OCI-LY3 (cell line): Measurements from ENCODE around the gene SLC2A6.

Experiments used
- H2AFZ ChIP-seq: fragments of 200-600, 300-600 bp; shearing (Covaris generic); 2 replicates; pipeline ENCODE4 v1.6.0; 2014; ENCODE audit warnings: antibody characterized with exemption, low read depth, low read length
- H3K27ac ChIP-seq: fragments of 200-600, 300-600 bp; sonication (generic); 2 replicates; pipeline ENCODE4 v1.5.1; 2014; ENCODE audit warnings: mild to moderate bottlenecking, low read length, moderate library complexity, mixed read lengths
- H3K27me3 ChIP-seq: fragments of 200-600, 300-600 bp; sonication (generic); 2 replicates; pipeline ENCODE4 v1.6.1; 2014; ENCODE audit warnings: low read depth, low read length, mixed read lengths
- H3K36me3 ChIP-seq: fragments of 200-600, 300-600 bp; sonication (generic); replicated peaks from 2 replicates; pipeline ENCODE3; 2014; ENCODE audit warnings: low read depth, low read length, mixed read lengths
- H3K4me1 ChIP-seq: fragments of 300-600, 200-600 bp; sonication (generic); 2 replicates; pipeline ENCODE4 v1.6.1; 2014; ENCODE audit warnings: low read length, mixed read lengths
- H3K4me2 ChIP-seq: fragments of 200-600, 300-600 bp; sonication (generic); 2 replicates; pipeline ENCODE4 v1.6.1; 2014; ENCODE audit warnings: low read length, mixed read lengths
- H3K4me3 ChIP-seq: fragments of 300-600, 200-600 bp; sonication (generic); 2 replicates; pipeline ENCODE4 v1.5.1; 2014; ENCODE audit warnings: antibody characterized with exemption, mild to moderate bottlenecking, low read length, moderate library complexity
- H3K79me2 ChIP-seq: fragments of 300-600, 200-600 bp; shearing (Covaris generic); 2 replicates; pipeline ENCODE4 v1.6.1; 2014; ENCODE audit warnings: mild to moderate bottlenecking, low read length, mixed read lengths
- H3K9ac ChIP-seq: fragments of 300-600, 200-600 bp; shearing (Covaris generic); 2 replicates; pipeline ENCODE4 v1.6.0; 2014; ENCODE audit warnings: mild to moderate bottlenecking, low read length, moderate library complexity
- H3K9me3 ChIP-seq: fragments of 200-600, 300-600 bp; shearing (Covaris generic); 2 replicates; pipeline ENCODE4 v1.6.1; 2014; ENCODE audit warnings: low read length, mixed read lengths; ENCODE audit not compliant: insufficient read depth
- H4K20me1 ChIP-seq: fragments of 200-600, 300-600 bp; sonication (generic); 2 replicates; pipeline ENCODE4 v1.6.1; 2016; ENCODE audit warnings: low read length, mixed read lengths; ENCODE audit not compliant: insufficient read depth
- CTCF ChIP-seq: fragments of 200-600, 300-600 bp; sonication (generic); IDR thresholded peaks from 2 replicates; pipeline ENCODE4 v1.5.1; 2014; ENCODE audit warnings: antibody characterized with exemption, low read length, low read depth
- EZH2phosphoT487 ChIP-seq: fragments of 200-600 bp; shearing (Covaris generic); IDR thresholded peaks from 2 replicates; pipeline ENCODE4 v1.6.1; 2018; ENCODE audit warnings: antibody characterized with exemption, mixed run types, low read depth

The SLC2A6 gene

GRCh38 chr9:133437753-133438531 lies 41.0 kb downstream of the SLC2A6 start:
- peak overlapping the region; percentile 65 for H3K4me2 ChIP-seq
- TF ChIP-seq EZH2phosphoT487 (no peak), CTCF (peak; percentile 54)

GRCh38 chr9:133436681-133437080 lies 42.2 kb downstream of the SLC2A6 start:
- Histone ChIP-seq H3K79me2 (no peaks in the 10 kb centered on the region), H3K4me2 (no peak overlapping the region), H3K27me3 (no peaks in the 10 kb centered on the region), H3K9me3 (no peaks in the 10 kb centered on the region), H3K27ac (no peak overlapping the region), H4K20me1 (no peaks in the 10 kb centered on the region), H3K36me3 (no peaks in the 10 kb centered on the region), H3K4me3 (no peak overlapping the region), H3K4me1 (peaks cover 8% of the 10 kb centered on the region; the same call in 1 of the 2 replicates), H3K9ac (no peak overlapping the region), H2AFZ (no peak overlapping the region)
- no peak for TF ChIP-seq EZH2phosphoT487
- TF ChIP-seq CTCF: no peak

More at GRCh38 chr9:133437753-133438531, 41.0 kb downstream of the SLC2A6 start:
- no peak overlapping the region for H3K27ac ChIP-seq
- H3K9me3 ChIP-seq: no peaks in the 10 kb centered on the region
- no peaks in the 10 kb centered on the region for H3K27me3 ChIP-seq
- H2AFZ ChIP-seq: no peak overlapping the region
- H3K9ac ChIP-seq: no peak overlapping the region
- 0 out of 2 replicates have a peak overlapping the region, but pooled peaks have one; percentile 40 for H3K4me3 ChIP-seq
- H3K36me3 ChIP-seq: no peaks in the 10 kb centered on the region
- peaks cover 8% of the 10 kb centered on the region; the same call in 1 of the 2 replicates for H3K4me1 ChIP-seq
- H4K20me1 ChIP-seq: no peaks in the 10 kb centered on the region
- no peaks in the 10 kb centered on the region for H3K79me2 ChIP-seq

GRCh38 chr9:133433351-133433843 lies 45.5 kb downstream of the SLC2A6 start:
- Histone ChIP-seq H3K79me2 (no peaks in the 10 kb centered on the region), H4K20me1 (no peaks in the 10 kb centered on the region), H3K9ac (no peak overlapping the region), H3K4me2 (no peak overlapping the region), H2AFZ (no peak overlapping the region), H3K4me1 (peaks cover 8% of the 10 kb centered on the region; the same call in 1 of the 2 replicates), H3K27me3 (no peaks in the 10 kb centered on the region), H3K9me3 (no peaks in the 10 kb centered on the region), H3K4me3 (no peak overlapping the region), H3K27ac (no peak overlapping the region), H3K36me3 (no peaks in the 10 kb centered on the region)
- TF ChIP-seq CTCF (no peak), EZH2phosphoT487 (no peak)

GRCh38 chr9:133430244-133430643 lies 48.7 kb downstream of the SLC2A6 start:
- Histone ChIP-seq H4K20me1 (no peaks in the 10 kb centered on the region), H2AFZ (no peak overlapping the region), H3K36me3 (no peaks in the 10 kb centered on the region), H3K4me2 (no peak overlapping the region), H3K4me3 (no peak overlapping the region), H3K9ac (no peak overlapping the region), H3K4me1 (no peaks in the 10 kb centered on the region), H3K27ac (no peak overlapping the region), H3K79me2 (no peaks in the 10 kb centered on the region), H3K27me3 (no peaks in the 10 kb centered on the region), H3K9me3 (no peaks in the 10 kb centered on the region)
- no peak for TF ChIP-seq EZH2phosphoT487
- no peak for TF ChIP-seq CTCF
